Measurements from ENCODE around the gene PGM3.
"Not testable (repeated sequence)": the region's sequence is repeated elsewhere in the genome, so short reads cannot be mapped to it uniquely, and the experiment has no call there.

PGM3 gene, protein sequence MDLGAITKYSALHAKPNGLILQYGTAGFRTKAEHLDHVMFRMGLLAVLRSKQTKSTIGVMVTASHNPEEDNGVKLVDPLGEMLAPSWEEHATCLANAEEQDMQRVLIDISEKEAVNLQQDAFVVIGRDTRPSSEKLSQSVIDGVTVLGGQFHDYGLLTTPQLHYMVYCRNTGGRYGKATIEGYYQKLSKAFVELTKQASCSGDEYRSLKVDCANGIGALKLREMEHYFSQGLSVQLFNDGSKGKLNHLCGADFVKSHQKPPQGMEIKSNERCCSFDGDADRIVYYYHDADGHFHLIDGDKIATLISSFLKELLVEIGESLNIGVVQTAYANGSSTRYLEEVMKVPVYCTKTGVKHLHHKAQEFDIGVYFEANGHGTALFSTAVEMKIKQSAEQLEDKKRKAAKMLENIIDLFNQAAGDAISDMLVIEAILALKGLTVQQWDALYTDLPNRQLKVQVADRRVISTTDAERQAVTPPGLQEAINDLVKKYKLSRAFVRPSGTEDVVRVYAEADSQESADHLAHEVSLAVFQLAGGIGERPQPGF

DNA sequence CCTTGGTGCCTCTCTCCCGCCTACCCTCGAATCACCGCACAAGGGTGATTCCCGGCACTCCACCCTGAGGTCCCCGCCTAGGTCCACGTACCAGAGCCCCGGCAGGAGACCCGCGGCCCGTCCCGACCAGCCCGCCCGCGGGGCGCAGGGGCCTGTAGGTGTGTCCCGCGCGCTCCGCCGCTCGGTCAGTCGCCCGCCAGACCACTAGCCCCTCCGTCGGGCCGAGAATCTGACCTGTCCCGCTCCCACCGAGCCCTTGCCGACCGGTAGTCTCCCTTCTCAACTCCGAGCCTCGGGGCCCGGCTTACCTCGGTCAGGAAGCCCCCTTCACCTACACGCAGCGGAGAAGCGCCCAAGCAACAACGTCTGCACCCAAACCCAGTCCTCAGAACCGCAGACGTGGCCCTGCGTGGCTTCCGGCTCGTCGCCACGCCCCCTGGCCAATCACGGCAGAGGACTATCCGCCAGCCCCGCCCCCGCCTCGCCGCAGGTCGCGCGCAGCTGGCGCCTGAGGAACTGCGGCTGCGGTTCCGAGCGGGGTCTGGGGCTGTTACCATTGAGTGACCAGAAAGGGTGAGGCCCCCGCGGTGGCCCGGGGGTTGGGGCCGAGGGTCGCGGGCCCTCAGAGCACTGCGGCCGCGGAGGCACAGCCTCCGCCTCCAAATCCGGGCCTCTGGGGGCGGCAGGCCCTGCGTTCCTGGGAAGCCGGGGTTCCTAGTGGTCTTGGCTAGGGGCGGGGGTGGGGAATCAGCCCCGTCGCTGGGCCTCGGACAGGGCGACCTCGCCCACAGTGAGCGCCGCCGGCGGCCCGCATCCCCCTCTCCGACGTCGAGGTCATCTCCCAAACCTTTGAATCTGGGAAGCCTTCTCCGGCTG, at the start of gene PGM3, which contains the start of gene RWDD2A:
Gene PGM3, minus strand, starts transcription at position 395 of the 876 bp plus-strand sequence. CDS start 2,253 bp downstream, outside the sequence.
Gene RWDD2A, plus strand, starts transcription at position 487 of the 876 bp plus-strand sequence. CDS start 1,095 bp downstream, outside the sequence.
- DNase-seq (ENCODE audit: low spot score), result peak; percentile 95

GRCh38 chr6:83231146-83231545, 38.1 kb upstream of the PGM3 start:
- DNase-seq (ENCODE audit: low spot score), result peak; percentile 21

DNA sequence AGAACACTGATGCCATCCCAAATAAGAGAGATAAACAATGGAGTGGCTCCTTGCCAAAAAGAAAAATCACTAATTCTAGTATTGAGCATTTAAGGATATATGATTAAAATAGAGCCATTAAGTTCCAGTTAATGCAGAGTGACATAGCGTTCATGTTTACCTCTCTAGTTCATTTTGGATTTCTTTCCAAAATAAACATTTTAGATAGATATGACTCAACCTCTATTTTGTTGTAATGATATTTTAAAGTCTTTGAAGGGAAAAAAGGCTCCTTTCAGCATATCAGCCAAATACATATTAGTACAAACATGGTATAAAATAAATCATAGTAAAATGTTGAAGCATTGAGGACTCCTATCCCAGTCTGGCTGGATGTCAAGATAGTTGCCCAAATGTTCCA, 33.5 kb upstream of the PGM3 start:
- DNase-seq (ENCODE audit: low spot score), result peak; percentile 4

DNA sequence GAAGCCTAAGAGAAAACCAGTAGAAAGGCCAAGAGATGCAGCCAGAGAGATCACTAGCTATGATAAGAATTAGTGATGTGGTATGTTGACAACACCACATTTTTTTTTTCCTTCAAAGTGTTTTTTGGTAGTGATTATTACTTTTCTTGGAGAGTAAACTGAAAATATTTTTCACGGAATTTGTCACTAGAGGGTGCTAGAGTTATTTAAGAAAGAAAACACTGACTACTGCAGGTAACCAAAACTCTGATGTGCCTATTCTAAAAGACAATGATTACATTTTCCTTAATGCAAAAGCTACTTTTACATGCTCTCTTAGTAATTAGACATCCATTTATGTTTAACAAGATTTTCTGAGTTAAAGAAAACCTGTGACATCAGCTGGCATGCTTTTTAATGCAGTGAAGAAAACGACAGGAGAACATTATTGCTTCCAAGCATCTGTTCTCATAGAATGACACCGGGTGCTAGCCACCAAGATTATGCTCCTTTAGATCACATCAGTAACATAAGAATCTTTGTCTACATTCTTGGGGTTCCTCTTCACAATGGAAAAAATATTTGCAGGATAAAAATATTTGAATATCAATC, 28.9 kb upstream of the PGM3 start:
- DNase-seq (ENCODE audit: low spot score), result no peak

- DNase-seq (ENCODE audit: low spot score), result no peak
Measured at GRCh38 chr6:83221276-83221675, 28.2 kb upstream of the PGM3 start.

DNA sequence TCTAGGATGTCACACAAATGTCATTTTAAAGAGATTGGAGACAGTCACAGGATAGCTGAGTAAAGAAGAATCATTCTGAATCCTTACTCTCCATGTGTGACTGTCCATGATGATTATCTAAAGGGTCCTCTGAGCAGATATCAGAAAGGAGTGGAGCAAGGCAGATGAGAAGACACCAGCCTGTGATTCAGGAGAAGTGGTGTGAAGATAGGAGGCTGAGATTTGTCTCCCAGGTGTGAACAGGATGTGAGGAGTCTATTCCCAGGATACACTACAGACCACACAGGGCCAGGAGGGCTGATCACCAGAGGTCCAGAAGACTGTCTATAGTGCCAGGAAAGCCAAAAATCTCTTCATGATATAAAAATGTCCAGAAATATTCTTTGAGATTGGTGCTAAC, 27.1 kb upstream of the PGM3 start:
- DNase-seq (ENCODE audit: low spot score), result no peak

- no peak for DNase-seq (ENCODE audit: low spot score)
Measured at GRCh38 chr6:83218646-83219045, 25.6 kb upstream of the PGM3 start.

DNA sequence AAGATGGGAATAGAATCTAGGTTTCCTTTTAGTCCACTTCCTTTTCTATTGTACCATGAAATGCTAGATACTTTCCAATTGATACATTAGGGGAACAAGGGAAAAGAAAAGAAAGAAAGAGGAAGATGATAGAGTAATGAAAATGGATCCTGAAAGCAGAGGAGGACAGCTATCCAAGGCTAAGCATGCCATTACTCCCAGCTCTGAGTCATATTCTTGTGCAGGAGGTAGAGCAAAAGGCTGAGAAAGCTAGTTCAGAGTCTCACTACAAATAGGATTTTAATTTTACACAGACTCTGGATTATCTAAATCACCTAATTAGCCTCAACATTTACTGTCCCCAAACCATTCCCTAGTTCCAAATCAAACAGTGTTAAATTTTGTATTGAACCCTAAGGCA, 23.7 kb upstream of the PGM3 start:
- no peak for DNase-seq (ENCODE audit: low spot score)

- DNase-seq (ENCODE audit: low spot score), result peak; percentile 30
Measured at GRCh38 chr6:83215131-83216047, 22.3 kb upstream of the PGM3 start.

GRCh38 chr6:83202031-83202430, 9.0 kb upstream of the PGM3 start:
- no peak for DNase-seq (ENCODE audit: low spot score)

GRCh38 chr6:83199863-83200225, 6.8 kb upstream of the PGM3 start:
- DNase-seq (ENCODE audit: low spot score), result no peak

- no peak for DNase-seq (ENCODE audit: low spot score)
Measured at GRCh38 chr6:83199173-83199862, 6.3 kb upstream of the PGM3 start.

GRCh38 chr6:83198486-83199172, 5.6 kb upstream of the PGM3 start:
- DNase-seq (ENCODE audit: low spot score), result peak; percentile 37

GRCh38 chr6:83193747-83194566, 892 bp upstream of the PGM3 start:
- peak; percentile 55 for DNase-seq (ENCODE audit: low spot score)

GRCh38 chr6:83192456-83192855, 609 bp downstream of the PGM3 start:
- peak; percentile 30 for DNase-seq (ENCODE audit: low spot score)

DNA sequence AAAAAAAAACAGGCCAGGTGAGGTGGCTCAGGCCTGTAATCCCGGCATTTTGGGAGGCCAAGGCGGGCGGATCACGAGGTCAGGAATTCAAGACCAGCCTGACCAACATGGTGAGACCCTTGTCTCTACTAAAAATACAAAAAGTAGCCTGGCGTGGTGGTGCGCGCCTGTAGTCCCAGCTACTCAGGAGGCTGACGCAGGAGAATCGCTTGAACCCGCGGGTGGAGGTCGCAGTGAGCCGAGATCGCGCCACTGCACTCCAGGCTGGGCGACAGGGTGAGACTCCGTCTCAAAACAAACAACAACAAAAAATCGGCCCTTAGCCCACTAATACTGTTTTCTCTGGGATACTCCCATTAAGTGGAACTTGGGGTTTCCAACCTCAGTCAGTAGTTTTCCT, 1.1 kb downstream of the PGM3 start:
- not testable (repeated sequence) for DNase-seq (ENCODE audit: low spot score)

DNA sequence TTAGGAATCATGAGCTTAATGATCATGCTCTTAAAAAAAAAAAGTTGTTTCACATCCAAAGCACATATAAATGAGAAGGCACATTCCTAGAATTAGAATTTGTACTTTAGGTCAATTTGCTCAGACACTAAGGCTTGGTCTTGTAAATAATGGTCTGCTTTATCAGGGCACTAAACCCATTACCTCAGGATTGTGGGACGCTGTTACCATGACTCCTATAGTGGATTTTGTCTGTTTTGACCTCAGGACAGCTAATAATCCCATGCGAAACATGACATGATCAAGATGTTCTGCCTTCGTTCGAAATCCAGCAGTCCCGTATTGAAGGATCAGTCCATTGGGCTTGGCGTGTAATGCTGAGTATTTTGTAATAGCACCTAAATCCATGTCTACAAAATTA, 2.4 kb downstream of the PGM3 start:
- DNase-seq (ENCODE audit: low spot score), result no peak

GRCh38 chr6:83188501-83188900, 4.6 kb downstream of the PGM3 start:
- no peak for DNase-seq (ENCODE audit: low spot score)

DNA sequence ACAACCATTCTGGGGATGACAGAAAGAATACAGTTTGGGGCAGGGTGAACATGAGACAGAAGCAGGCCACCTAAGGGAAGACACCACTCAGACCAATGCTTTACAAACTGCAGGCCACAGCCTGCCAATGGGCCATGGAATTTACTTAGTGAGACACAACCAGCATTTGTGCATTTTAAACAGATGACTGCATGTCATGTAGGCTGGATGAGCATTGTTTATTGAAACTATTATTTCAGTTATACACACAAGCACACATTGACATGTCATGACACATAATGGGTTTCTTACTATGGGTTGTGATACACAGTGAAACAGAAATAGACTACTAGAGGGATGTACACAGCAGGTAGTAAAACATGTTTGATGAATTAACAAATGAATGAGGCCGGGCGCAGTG, 8.0 kb downstream of the PGM3 start:
- DNase-seq (ENCODE audit: low spot score), result no peak
